Inflammatory macrophage treated with lipopolysaccharide for 1 hour (primary cell): Measurements from ENCODE around the gene C11orf21.
"Not testable (repeated sequence)": the region's sequence is repeated elsewhere in the genome, so short reads cannot be mapped to it uniquely, and the experiment has no call there.

Experiments used
- DNase-seq, 2 donors: peaks; one replicate each; pipeline ENCODE4 v3.0.0-alpha.2; 2020 to 2022

The C11orf21 gene

DNA sequence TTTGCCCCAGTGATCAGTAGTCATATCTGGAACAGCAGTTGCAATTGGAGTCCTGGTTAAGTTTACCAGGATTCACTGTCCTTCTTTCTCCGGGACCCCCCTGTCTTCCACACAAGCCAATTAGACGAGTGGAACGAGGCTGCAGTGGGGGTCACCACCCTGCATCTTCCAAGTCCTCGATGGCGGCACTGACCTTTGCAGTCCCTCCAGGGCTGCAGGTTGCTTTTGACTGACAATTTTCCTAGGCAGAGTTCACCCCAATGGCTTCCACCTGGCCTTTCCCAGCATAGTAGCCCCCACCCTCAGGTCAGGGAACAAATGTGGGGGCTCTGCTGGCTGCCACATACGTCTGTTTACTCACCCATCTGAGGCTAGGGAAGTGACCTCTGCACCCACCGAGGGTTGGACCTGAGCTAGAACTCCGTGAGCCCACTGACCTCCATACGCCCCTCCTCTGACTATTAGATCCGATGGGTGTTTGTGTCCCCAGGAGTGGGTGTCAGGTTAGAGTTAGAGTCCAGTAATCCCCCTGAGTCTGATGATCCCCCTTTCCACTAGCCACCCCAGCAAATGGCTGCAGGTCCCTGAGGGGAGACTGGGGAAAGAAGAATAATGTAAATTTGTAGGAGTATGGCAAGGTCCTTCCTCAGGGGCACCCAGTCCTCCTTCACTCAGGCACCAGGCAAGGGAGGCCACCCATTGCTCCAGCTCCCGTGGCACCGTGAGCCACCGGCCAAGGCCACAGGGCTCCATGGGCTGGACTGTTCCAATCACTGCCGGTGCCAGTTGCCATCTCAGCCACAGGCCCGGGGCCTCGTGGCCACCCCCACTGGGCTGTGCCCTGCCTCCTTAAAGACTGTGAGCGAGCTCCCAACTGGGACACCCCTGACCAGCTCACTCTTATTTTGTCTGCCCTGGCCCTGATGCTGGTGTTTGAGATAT is 5.5 kb downstream of the C11orf21 start:
- DNase-seq: no peak

DNA sequence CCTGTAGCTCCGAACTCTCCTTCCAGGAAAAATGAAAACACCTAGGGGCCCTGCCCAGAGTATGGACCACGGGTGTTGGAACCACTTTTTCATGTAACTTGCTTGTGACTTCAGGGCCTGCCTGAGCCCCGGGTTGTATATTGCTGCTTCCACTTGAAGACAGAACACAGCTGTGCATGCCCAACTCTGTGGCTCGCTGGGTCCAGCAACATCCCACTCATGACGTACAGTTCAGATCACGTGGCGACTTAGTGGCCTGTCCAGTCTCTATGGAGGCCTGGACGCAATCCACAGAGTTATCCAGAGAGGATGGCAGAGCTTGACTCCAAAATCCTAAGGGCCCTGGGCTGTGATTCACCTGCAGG is 6.8 kb downstream of the C11orf21 start:
- no peak for DNase-seq

DNA sequence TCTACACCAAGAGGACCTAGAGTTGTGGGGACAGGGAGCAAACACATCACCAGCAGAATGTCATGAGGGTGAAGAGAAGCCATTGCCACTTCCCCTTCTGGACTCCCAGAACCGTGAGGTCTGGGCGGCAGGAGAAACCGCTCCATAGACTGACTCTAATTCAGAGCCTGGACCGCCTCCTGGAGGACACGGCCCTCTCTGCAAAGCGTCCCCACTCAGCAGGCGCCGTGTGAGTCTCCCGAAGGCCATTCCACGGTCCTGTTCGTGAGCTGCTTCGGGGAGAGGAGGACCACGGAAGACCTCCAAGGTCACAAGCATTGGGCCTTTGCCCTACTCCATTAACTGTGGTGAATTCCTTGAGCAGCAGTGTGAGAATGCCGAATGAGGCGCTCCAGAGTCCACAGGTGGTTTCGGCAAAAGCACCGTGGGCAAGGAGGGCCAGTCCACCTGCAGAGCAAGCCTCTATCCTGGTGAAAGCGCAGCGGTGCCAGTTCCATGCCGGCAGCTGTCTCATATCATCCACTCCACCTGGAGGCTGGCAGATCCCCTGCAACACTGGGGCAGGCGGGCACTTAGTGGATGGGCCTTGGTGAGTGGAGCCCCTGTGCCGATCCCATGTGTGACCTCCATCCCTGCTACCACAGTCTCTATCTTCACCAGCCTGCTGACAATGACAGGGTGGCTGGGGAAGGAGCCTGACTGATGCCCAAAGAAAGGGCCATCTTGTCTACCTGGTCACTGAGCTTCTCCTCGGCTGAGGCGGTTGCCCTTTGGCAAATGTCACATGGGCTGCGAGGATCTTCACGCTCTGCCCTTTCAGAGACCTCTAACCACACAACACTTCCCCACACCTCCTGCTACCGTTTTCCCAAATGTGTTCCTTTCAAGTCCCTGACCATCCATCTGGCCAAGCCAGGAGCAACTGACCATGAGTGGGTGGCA is 7.5 kb downstream of the C11orf21 start:
- peak; percentile 65 to 66 for DNase-seq

DNA sequence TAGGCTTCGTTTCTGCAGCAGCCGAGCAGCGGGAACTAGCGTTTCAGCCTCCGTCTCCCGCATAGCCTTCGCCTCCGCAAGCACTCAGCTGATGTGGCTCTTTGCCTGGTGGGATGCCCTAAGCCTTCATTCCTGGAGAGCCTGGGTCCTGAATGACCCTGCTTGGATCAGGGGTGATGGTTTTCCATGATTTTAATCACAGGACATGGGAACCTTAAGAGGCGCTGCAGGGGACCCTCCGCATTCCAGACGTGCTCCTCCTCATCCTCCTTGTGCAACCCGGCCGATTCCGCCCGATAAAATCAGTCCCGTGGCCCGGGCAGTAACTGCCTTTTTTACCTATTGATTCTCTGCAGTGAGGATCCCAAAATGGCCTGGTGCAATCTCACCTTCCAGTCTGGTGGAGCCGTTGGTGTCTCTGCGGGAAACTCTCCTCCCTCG is 8.2 kb downstream of the C11orf21 start:
- DNase-seq: no peak

DNA sequence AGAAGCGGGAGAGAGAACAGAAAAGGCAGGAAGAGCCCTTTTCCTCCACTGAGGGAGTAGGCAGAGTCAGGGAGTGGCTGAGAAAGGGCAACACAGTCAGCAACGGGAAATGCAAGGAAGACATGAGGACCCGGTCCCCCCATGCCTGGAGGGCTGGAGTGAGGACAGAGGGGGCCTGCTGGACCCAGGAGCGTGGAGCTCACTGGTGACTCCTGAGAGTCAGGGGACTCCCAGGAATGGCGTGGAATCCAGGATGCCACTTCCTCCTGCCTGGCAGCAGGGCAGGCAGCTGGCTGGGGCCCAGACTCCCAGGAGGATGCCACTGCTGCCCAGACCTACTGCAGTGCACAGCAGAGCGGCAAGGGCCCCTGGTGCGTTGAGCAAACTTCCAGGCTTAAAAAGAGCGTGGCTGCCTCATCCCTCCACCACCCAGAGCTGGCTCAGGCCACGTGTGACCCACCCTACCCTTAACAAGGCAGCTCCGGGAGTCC is 11.3 kb downstream of the C11orf21 start:
- DNase-seq: no peak

DNA sequence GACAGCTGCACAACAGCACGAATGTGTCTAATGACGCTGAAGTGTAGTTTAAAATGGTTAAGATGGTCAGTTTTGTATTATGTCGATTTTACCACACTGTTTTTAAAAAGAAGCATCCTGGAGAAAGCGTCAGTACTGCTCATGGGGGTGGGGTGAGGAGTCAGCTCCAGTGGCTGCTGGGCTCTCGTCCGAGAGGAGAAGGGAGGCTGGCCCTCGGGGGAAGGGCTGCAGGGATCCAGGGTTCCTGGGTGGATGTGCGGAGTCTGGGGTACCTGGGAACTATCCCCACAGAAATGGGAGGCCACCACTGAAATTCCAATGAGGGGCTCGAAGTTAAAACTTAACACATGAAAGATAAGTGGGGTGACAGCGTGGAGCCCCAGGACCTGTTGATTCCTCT is 11.9 kb downstream of the C11orf21 start:
- no peak for DNase-seq

DNA sequence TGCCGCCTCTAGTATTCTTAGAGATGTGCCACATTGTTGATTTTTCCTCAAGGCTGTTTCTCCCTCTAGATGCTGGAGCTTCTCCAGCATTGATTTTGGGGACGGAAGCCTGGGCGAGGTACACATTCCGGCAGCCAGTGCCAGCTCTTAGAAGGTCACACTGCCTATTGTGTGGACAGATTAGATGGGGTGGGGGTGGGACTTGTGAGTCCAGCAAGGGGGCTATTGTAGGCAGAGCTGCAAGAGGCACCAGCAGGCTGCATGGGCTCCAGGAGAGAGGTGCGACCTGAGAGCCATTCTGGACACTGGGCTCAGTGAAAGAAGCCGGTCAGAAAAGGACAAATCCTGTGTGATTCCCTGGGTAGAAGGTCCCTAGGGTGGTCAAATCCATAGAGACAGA is 12.4 kb downstream of the C11orf21 start:
- no peak for DNase-seq

DNA sequence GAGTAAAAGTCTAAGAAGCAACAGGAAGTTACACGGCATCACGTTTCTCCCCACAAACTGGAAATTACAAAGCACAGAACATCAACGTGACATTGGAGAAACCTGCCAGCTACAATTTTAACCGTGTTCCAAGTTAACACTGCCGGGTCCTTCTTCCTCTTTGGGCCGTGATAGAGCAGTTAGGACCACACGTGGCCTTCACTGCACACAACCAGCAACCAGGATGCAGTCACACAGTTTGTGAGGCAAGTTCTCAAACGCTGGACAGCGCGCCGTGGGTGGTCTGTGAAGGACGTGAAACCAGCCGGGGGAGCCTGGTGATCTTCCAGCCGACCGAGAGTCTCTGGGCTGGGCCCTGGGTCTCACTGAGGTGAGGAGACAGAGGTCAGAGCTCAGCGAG is 14.6 kb downstream of the C11orf21 start:
- no peak for DNase-seq

DNA sequence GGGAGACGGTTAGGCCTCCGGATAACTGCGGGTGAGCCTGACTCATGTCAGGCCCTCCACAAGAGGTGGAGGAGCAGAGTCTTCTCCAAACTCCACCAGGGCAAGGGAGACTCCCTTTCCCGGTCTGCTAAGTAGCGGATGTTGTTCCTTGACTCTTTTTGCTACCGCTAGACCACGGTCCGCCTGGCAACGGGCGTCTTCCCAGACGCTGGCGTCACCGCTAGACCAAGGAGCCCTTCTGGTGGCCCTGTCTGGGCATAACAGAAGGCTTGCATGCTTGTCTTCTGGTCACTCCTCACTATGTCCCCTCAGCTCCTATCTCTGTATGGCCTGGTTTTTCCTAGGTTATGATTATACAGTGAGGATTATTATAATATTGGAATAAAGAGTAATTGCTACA is 15.4 kb downstream of the C11orf21 start:
- DNase-seq: not testable (repeated sequence)

DNA sequence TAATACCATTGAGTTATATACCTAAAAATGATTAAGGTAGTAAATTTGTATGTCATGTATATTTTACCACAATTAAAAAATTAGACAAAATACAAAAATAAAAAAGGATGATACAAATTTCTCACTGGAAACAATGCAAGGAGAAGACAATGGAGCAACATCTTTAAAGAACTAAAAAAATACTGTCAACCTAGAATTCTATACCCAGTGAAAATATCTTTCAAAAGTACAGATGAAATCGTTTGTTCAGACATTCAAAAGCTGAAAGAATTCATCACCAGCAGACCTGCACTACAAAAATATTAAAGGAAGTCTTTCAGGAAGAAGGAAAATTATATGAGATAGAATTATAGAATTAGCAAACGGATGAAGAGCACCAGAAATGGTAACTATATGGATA is 21.5 kb downstream of the C11orf21 start:
- DNase-seq: no peak

DNA sequence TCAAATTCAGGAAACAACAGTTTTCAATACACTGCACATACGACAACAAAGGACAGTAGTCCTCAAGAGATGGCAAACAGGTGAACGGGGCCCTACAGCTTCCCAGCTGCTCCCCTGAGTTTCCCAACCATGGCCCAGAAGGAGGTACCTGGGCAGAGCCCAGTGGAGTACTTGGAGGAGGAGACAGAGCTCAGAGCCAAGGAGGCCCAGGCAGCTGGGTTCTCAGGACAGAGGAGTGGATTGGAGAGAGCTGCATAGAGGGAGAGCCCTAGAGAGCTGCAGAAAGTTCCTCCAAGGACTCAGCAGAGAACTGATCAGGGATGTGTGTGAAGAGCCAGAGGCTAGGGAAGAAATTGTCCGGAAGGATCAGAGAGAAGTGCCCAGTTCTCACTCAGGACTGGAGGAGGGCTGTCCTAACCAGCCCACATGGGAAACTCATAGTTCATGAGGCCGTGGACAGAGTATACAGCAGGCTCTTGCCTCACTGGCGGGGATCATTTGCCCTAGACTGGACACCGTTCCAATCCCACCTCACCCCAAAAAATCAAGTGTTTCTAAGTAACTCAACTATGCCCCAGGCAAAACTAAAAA is 23.7 kb downstream of the C11orf21 start:
- DNase-seq: no peak

DNA sequence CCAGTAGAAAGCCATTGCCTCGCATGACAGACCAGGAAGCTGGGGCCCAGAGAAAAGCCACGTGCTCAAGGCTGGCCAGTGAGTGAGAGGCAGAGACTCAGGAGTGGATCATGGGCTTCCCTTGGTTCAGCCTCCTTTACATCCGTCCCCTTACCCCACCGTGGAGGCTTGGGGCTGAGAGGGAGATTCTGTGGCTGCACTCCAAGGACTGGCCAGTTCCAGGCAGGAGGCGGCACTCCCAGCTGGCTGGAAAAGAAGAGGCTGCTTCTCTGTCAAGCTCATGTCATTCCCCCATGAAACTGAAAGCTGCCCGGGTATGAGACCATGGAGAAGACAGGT is 24.7 kb downstream of the C11orf21 start:
- no peak for DNase-seq

DNA sequence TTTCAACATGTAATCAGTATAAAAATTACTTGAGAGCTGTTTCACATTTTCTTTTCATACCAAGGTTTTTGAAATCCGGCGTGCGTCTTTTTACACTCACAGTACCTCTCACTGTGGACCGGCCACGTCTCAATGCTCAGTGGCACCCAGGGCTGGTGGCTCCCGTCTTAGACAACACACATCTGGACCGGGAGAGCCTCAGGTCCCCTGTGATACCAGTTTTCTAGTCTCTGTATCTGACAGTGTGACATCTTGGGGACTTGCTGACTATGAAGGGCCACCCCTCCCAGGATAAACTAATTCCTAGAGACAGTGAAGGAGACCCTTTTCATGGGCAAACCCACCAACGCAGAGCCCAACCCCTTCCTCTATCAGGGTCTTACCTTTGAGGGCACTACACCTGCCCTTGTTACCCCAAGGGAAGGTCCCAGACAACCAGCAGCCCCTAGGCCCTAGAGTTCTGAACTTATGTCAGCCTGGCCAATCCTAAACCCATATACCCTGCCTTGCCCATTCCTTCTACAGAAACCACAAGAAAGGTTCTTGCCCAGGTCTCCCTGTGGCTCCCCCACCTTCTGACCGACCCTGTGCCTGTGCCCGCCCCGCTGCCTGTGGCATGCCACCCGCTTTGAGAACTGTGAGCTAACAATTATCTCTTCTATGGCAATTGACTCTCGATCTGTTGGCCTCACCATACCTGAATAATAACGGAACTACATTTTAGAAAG is 25.3 kb downstream of the C11orf21 start:
- no peak for DNase-seq

DNA sequence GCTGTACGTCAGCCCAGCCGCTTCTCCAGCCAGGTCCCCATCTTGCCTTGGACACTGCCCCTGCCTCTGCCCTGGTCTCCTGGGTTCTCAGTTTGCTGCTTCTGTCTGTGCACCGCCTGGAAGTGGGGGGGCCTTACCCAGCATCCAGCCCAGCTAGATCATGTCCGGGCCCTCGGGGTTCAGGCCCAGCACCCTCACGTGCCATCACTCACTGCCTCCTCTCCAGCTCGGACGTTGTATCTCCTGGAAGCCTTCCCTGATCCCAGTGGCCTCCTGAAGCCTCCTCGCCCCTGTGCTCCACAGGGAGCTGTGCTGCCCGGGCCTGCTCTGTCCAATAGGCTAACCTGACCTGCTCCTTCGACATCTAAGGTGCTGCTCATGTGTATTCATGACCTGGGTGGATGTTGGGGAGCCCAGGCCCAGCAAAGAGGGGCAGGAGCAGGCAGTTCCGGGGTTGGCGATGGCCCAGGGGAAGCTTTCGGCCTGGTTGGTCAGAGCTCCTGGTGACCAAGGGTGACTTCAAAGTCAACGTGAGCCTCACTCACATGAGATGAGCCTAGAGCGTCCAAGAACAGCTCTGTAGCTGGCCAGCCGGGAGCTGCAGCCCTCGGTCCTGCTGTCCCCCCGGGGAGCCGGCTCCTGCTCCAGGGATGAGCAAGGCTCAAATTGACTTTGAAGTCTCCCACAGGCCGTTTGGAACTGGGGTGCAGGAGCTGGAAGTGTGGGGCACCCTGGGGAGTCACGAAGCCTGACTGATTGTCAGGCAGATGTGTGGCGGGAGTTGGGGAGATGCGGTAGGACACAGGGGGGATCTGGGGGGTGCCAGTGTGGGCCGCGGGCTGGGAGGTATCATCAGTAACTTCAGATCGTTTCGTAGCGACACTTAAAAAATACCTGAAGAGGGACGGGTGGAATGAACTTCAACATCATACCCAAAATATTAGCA is 26.1 kb downstream of the C11orf21 start:
- DNase-seq: no peak

DNA sequence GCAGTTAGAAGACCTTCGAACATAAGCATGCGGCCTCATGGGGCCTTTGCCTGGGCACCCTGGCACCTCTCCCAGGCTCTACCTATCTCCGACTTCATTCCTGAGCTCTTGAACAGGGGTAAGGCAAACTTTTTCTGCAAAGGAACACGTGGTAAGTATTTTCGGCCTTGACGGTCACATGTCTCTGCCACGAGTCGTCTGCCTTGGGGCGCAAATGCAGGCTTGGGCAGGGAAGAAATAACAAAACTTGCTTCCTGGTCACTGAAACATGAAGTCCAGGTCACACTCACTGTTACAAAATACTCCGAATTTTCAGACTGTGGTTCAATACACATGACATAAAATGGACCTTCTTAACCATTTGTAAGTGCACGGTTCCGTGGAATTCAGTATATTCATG is 27.9 kb downstream of the C11orf21 start:
- no peak for DNase-seq

DNA sequence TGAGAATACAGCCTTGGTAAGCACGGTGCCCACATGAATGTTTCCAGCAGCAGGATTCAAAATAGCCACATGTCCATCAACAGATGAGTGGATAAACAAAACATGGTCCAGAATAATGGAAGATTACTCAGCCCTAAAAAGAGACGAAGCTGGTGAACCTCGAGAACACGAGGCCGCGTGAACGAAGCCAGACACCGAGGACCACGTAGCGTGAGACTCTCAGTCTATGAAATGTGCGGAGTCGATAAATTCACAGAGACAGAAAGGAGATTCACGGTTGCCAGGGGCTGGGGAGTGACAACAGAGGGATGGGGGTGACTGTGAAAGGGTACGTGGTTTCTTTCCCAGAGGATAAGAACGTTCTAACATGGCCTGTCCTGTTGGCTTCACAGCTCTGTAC is 28.4 kb downstream of the C11orf21 start:
- no peak for DNase-seq

DNA sequence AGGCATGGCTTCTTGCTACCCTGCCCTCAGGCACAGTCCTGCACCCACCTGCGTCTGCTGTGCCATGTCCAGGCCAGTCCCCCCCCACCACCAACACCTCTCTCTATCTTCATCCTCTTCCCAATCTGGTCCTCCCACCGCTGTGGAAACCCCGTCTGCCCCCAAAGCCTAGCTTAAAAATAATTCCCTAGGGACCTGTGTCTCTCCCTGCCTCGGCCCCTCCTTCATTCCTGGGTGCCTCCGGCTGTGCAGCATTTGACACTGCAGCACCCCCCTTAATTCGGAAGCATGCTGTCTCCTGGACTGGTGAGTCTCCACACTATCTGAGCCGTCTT is 28.8 kb downstream of the C11orf21 start:
- DNase-seq: no peak

DNA sequence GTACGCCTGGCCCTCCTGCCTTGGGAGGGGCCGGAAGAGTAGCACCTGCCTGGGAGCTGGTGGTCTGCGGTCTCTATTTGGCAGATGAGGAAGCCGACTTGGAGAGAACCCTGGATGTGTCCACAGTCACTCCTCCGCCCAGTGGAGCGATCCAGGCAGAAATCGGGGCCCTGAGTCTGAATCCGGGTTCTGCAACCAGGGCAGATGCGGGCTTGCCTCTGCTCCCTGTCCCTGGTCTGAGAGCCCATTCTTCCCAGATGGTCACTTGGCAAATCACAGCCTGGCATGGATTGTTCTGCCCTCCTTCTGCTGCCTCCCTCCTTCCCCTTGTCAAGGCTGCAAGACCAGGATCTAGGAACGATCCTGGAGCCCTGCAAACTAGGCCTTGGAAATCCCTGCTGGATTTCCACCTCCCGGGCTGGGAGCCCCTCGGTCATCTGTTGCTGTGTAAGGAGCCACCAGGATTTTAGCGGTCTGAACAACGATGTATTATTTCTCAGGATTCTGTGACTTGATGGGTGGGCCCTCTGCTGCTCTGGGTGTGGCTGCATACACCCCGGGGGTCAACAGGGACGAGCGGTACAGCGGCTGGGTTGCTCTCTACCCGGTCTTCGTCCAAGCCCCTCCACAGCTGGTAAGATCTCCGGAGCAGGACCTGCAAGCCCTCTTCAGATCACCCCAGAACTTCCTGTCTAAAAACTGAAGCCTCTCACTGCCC is 29.3 kb downstream of the C11orf21 start:
- DNase-seq: no peak

DNA sequence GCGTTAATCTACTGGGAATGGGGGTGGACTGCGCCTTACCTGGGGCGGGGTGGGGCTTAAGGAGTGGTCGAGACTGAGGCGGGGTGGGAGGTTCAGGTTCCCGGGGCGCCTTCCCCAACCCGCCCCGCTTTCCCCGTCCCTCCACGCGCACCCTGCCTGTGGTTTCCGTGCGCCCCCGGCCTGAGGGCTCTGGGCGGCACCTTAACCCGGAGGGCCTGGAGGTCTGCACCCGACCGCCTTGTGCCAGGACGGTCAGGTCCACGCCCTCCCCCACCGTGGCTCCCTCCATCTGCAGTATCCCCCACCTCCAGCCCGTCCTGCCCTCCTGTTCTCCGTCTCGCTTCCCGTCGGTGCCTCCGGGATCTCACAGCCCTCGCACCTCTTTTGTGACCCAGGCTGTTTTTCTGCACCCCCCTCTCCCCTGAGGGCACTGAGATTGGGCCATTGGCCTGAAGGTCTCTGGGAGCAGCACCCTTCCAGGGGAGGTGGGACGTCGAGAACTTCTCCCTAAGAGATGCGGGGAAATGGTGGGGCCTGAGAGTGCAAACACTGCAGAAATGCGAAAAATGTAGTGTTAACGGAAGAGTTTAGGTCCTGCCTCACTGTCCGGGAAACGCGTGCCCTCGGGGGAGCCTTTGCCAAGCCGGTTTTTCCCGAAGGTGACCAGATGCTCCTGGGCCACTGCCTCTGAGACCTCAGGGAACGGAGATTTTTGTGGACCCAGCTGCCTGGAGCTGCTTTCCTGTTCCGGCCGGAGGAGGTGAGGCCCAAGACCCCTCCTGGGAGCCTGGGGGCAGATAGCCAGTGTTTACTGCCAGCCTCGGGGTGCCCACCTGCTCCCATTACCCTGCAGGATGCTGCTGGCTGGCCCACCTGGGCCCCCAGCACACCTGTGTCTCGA is 30.1 kb downstream of the C11orf21 start:
- DNase-seq: no peak

DNA sequence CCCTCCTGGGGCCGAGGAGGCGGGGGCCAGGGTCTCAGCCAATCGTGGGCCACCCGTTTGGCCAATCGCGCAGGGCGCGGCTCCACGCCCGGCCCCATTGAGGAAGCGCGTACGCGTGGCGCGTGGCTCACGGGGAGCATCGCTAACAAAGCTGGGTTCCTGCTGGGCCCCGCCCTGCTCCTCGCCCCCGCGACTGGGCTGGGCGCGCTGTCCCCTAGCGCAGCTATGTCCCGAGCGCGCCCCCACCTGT is 30.7 kb downstream of the C11orf21 start:
- peak; percentile 68 to 73 for DNase-seq
